Superior temporal gyrus (tissue), 1 donor: ENCODE results near the gene FDXR.
A peak's percentile ranks its signal among the peaks of the same experiment; 100 is the strongest.

Experiments
- DNase-seq: peaks from one replicate; pipeline ENCODE4 v3.0.0-alpha.2; 2016; ENCODE audit errors: extremely low spot score

Gene FDXR

GRCh38 chr17:74836691-74837467 is 35.9 kb downstream of the FDXR start:
- DNase-seq = no peak

- DNase-seq = no peak
These were observed 36.6 kb downstream of the FDXR start for GRCh38 chr17:74836191-74836590.

- no peak for DNase-seq
These were observed 39.1 kb downstream of the FDXR start for GRCh38 chr17:74833501-74834377.

- DNase-seq = no peak
These were observed 40.4 kb downstream of the FDXR start for GRCh38 chr17:74832421-74832820.

GRCh38 chr17:74831444-74832146 is 41.2 kb downstream of the FDXR start:
- DNase-seq = no peak

GRCh38 chr17:74830861-74831260 is 41.9 kb downstream of the FDXR start:
- no peak for DNase-seq

- no peak for DNase-seq
These were observed 45.0 kb downstream of the FDXR start for GRCh38 chr17:74827800-74828199.

- DNase-seq = no peak
These were observed 46.7 kb downstream of the FDXR start for GRCh38 chr17:74825952-74826719.

- no peak for DNase-seq
These were observed 47.7 kb downstream of the FDXR start for GRCh38 chr17:74824961-74825627.

- peak; percentile 38 for DNase-seq
These were observed 49.8 kb downstream of the FDXR start for GRCh38 chr17:74822939-74823367.

- no peak for DNase-seq
These were observed 50.4 kb downstream of the FDXR start for GRCh38 chr17:74822335-74822938.

GRCh38 chr17:74821655-74822334 is 51.0 kb downstream of the FDXR start:
- no peak for DNase-seq

GRCh38 chr17:74819801-74820436 is 52.9 kb downstream of the FDXR start:
- no peak for DNase-seq

GRCh38 chr17:74818291-74818938 is 54.4 kb downstream of the FDXR start:
- DNase-seq = no peak

GRCh38 chr17:74816905-74817620 is 55.7 kb downstream of the FDXR start:
- DNase-seq = no peak

- no peak for DNase-seq
These were observed 57.0 kb downstream of the FDXR start for GRCh38 chr17:74815550-74816370.

GRCh38 chr17:74815067-74815466 is 57.7 kb downstream of the FDXR start:
- no peak for DNase-seq
